IMR-90 (cell line): ENCODE measurements around the gene MSI2. TPM values are rescaled to one million over a fixed set of nuclear protein-coding genes. Genes with fewer than 3 reads are reported as not detected.

Source experiments
- ATAC-seq: fragments of 200-7000 bp; cut with Tn5 transposase; 2 replicates; pipeline ENCODE4 v1.9.1; 2020; ENCODE audit warnings: low read depth, mild to moderate bottlenecking, moderate library complexity
- BruUV-seq: library from RNA; stranded (reverse); fragments of 400-500 nt; replicated peaks from 2 replicates; lab custom pipeline; 2021; lab: Mats Ljungman, UMichigan
- CTCF ChIA-PET: fragments of 300-600 bp; formaldehyde crosslinking; extraction: SDS; loops from one replicate; lab custom pipeline; 2021; ENCODE audit warnings: antibody characterized with exemption; lab: Yijun Ruan, JAX
- POLR2A ChIA-PET: fragments of 300-600 bp; sonication (Branson Sonifier 250); formaldehyde crosslinking; loops from one replicate; lab custom pipeline; 2022; ENCODE audit warnings: antibody characterized with exemption; ENCODE audit not compliant: unreplicated experiment; lab: Charles Lee
- DNase-seq: peaks from one replicate; pipeline ENCODE4 v3.0.0; 2013
- H2AFZ ChIP-seq: replicated peaks from 2 replicates; pipeline ENCODE3; 2013; ENCODE audit warnings: low read length, mild to moderate bottlenecking; ENCODE audit not compliant: poor library complexity
- H2AK5ac ChIP-seq: 2 replicates; pipeline ENCODE4 v1.6.1; 2013; ENCODE audit warnings: low read depth, low read length, inconsistent platforms
- H2AK9ac ChIP-seq: replicated peaks from 2 replicates; pipeline ENCODE3; 2013; ENCODE audit warnings: mild to moderate bottlenecking, low read depth, low read length, moderate library complexity; ENCODE audit not compliant: poor library complexity
- H2BK120ac ChIP-seq: 2 replicates; pipeline ENCODE4 v1.6.1; 2013; ENCODE audit warnings: low read depth, low read length, inconsistent platforms
- H2BK15ac ChIP-seq: 3 replicates; pipeline ENCODE4 v1.6.1; 2013; ENCODE audit warnings: low read depth, low read length, inconsistent platforms
- H2BK20ac ChIP-seq: 2 replicates; pipeline ENCODE4 v1.6.1; 2013; ENCODE audit warnings: low read depth, mild to moderate bottlenecking, inconsistent platforms, low read length, moderate library complexity
- H2BK5ac ChIP-seq: 2 replicates; pipeline ENCODE4 v1.6.1; 2013; ENCODE audit warnings: mild to moderate bottlenecking, low read depth, low read length, inconsistent platforms; ENCODE audit not compliant: poor library complexity, severe bottlenecking
- H3K14ac ChIP-seq: replicated peaks from 2 replicates; pipeline ENCODE4 v1.6.1; 2013; ENCODE audit warnings: low read depth, low read length, inconsistent platforms
- H3K18ac ChIP-seq: 2 replicates; pipeline ENCODE4 v1.6.1; 2013; ENCODE audit warnings: low read depth, low read length, control low read depth
- H3K23ac ChIP-seq: 2 replicates; pipeline ENCODE4 v1.6.1; 2013; ENCODE audit warnings: low read depth, low read length, inconsistent platforms
- H3K27ac ChIP-seq: 2 replicates; pipeline ENCODE4 v1.5.1; 2013; ENCODE audit warnings: mild to moderate bottlenecking, control low read depth, low read length; ENCODE audit not compliant: insufficient read depth
- H3K27me3 ChIP-seq: 2 replicates; pipeline ENCODE4 v1.6.1; 2013; ENCODE audit warnings: low read length; ENCODE audit not compliant: control insufficient read depth, insufficient read depth
- H3K36me3 ChIP-seq: 2 replicates; pipeline ENCODE4 v1.6.1; 2013; ENCODE audit warnings: low read length, mixed read lengths; ENCODE audit not compliant: control insufficient read depth, insufficient read depth
- H3K4ac ChIP-seq: 2 replicates; pipeline ENCODE4 v1.6.1; 2013; ENCODE audit warnings: low read depth, low read length, inconsistent platforms
- H3K4me1 ChIP-seq: 2 replicates; pipeline ENCODE4 v1.6.1; 2013; ENCODE audit warnings: low read length, mixed read lengths; ENCODE audit not compliant: control insufficient read depth, insufficient read depth
- H3K4me2 ChIP-seq: 2 replicates; pipeline ENCODE4 v1.6.1; 2013; ENCODE audit warnings: low read depth, mild to moderate bottlenecking, control low read depth, low read length, moderate library complexity
- H3K4me3 ChIP-seq: 2 replicates; pipeline ENCODE4 v1.5.1; 2013; ENCODE audit warnings: low read depth, mild to moderate bottlenecking, control low read depth, low read length, moderate library complexity; ENCODE audit not compliant: insufficient read depth
- H3K56ac ChIP-seq: 2 replicates; pipeline ENCODE4 v1.6.1; 2013; ENCODE audit warnings: low read length, inconsistent platforms; ENCODE audit not compliant: insufficient read depth; ENCODE audit errors: extremely low read depth
- H3K79me1 ChIP-seq, 2 experiments: 2 replicates each; pipeline ENCODE4 v1.6.1; 2013; ENCODE audit warnings: low read length in 2 of 2, inconsistent platforms in 1 of 2, low read depth in 1 of 2
- H3K9ac ChIP-seq: 2 replicates; pipeline ENCODE4 v1.6.1; 2013; ENCODE audit warnings: low read depth, low read length, control low read depth
- H3K9me1 ChIP-seq: 2 replicates; pipeline ENCODE4 v1.6.1; 2013; ENCODE audit warnings: low read length, inconsistent platforms; ENCODE audit not compliant: insufficient read depth
- H3K9me3 ChIP-seq: 2 replicates; pipeline ENCODE4 v1.6.1; 2013; ENCODE audit warnings: low read length; ENCODE audit not compliant: control insufficient read depth, insufficient read depth
- H4K20me1 ChIP-seq: 2 replicates; pipeline ENCODE4 v1.6.1; 2013; ENCODE audit warnings: low read length, inconsistent platforms; ENCODE audit not compliant: insufficient read depth
- H4K5ac ChIP-seq: 2 replicates; pipeline ENCODE4 v1.6.1; 2013; ENCODE audit warnings: mild to moderate bottlenecking, low read depth, low read length, control low read depth
- H4K8ac ChIP-seq, 2 experiments: 2 replicates each; pipeline ENCODE4 v1.6.1; 2013; ENCODE audit warnings: low read depth in 2 of 2, low read length in 2 of 2, control low read depth in 1 of 2, inconsistent platforms in 1 of 2
- H4K91ac ChIP-seq: 2 replicates; pipeline ENCODE4 v1.6.1; 2013; ENCODE audit warnings: low read depth, low read length, inconsistent platforms; ENCODE audit not compliant: insufficient read depth
- RAD21 ChIP-seq: IDR thresholded peaks from 2 replicates; pipeline ENCODE4 v1.6.1; 2012; ENCODE audit warnings: low read length, improper control_type of control experiment
- WGBS, 2 experiments: methylation state at CpG; one replicate each; pipeline versions ENCODE4 v1.1.5 to v1.1.7; 2013; ENCODE audit warnings: missing lambda C conversion rate in 2 of 2; ENCODE audit not compliant: insufficient read length in 1 of 2; ENCODE audit errors: extremely low coverage in 2 of 2; 5-methylcytosine and 5-hydroxymethylcytosine counted together
- dilution Hi-C: fragments of 300-500 bp; cut with HindIII; formaldehyde crosslinking; loops from one replicate; pipeline ENCODE4 v1.14.3; 2018; ENCODE audit warnings: low sequenced_read_pairs; ENCODE audit not compliant: unreplicated experiment
- in situ Hi-C: fragments of 300-500 bp; cut with MboI; formaldehyde crosslinking; loops from 3 replicates; pipeline ENCODE4 v1.14.3; 2019; ENCODE audit warnings: low sequenced_read_pairs, inconsistent platforms, mixed read lengths
- intact Hi-C: fragments of 100-400 bp; cut with micrococcal nuclease; formaldehyde crosslinking; loops from 2 replicates; pipeline ENCODE4 v1.10.0; 2022
- polyA plus RNA-seq, 3 experiments: library from polyadenylated mRNA; depleted of rRNA; stranded (reverse); fragments of >200 nt; gene quantifications; 2 replicates each; pipeline ENCODE4 v1.2.3, GENCODE V29; 2012; ENCODE audit warnings: low replicate concordance in 1 of 3
- total RNA-seq: library from RNA; depleted of rRNA; stranded (reverse); fragments of >200 nt; gene quantifications from 2 replicates; pipeline ENCODE4 v1.2.3, GENCODE V29; 2012

MSI2 gene
- total and polyA plus RNA-seq, 2 of the 4 experiments (the other 2 are of a cell fraction) = 13.0 to 16.0 TPM

- no peak overlapping the region for H3K23ac ChIP-seq
- ChIA-PET CTCF (no interaction called here), POLR2A (no interaction called here)
- no peak overlapping the region for H3K9ac ChIP-seq
- no peak overlapping the region for H2BK15ac ChIP-seq
- H3K9me3 ChIP-seq = no peaks in the 10 kb centered on the region
- H3K27me3 ChIP-seq = no peaks in the 10 kb centered on the region
- H3K4me1 ChIP-seq = peaks cover 5% of the 10 kb centered on the region
- no peak overlapping the region for H3K14ac ChIP-seq
- no peak overlapping the region for H2BK120ac ChIP-seq
- no peak overlapping the region for H2BK5ac ChIP-seq
- H3K56ac ChIP-seq = no peak overlapping the region
- H2AFZ ChIP-seq = no peak overlapping the region
- dilution Hi-C loops (no loop called here), intact Hi-C loops (loop anchor here (5.0 kb wide), 2 partner anchors 322 to 337 kb away; partner anchors contain the start of gene MSI2), in situ Hi-C loops (no loop called here)
- no peak overlapping the region for H2AK9ac ChIP-seq
- no peak overlapping the region for H3K27ac ChIP-seq
- no peak for DNase-seq
- no peak for ATAC-seq
- no peak for TF ChIP-seq RAD21
- no peak overlapping the region for H2BK20ac ChIP-seq
- H4K5ac ChIP-seq = no peak overlapping the region
- no peak overlapping the region for H3K4ac ChIP-seq
- no peaks in the 10 kb centered on the region for H3K36me3 ChIP-seq
- no peak overlapping the region for H3K4me3 ChIP-seq
- H4K8ac ChIP-seq = no peak overlapping the region
- H2AK5ac ChIP-seq = 0 out of 2 replicates have a peak overlapping the region, but pooled peaks have one; percentile 18
- no TSS peak for BruUV-seq
- H4K20me1 ChIP-seq = no peaks in the 10 kb centered on the region
- no peak overlapping the region for H3K4me2 ChIP-seq
- H4K91ac ChIP-seq = no peak overlapping the region
- H3K79me1 ChIP-seq = 0 out of 4 replicates have a peak, but pooled peaks cover 0 to 5% of the 10 kb centered on the region in 2 experiments
- H3K18ac ChIP-seq = no peak overlapping the region
- WGBS, 2 experiments = 100% methylated on average over 2 of the region's 11 CpGs; no CpG with 5 or more reads in 1 of the 2 experiments
- H3K9me1 ChIP-seq = peaks cover 6% of the 10 kb centered on the region; the same call in 1 of the 2 replicates
Measured at GRCh38 chr17:57579245-57579644, 322.9 kb downstream of the MSI2 start.
